Osteocyte (in vitro differentiated cells): ENCODE data around the gene RHBDL1. TPM values are rescaled to one million over a fixed set of nuclear protein-coding genes. Genes with fewer than 3 reads are reported as not detected.

Experiments
- DNase-seq: peaks from one replicate; pipeline ENCODE4 v3.0.0; 2021; ENCODE audit warnings: mixed read lengths; ENCODE audit not compliant: unreplicated experiment; ENCODE audit errors: extremely low spot score
- H3K27ac Mint-ChIP-seq: one replicate; pipeline ENCODE4 v1.8.0; 2021; ENCODE audit warnings: mild to moderate bottlenecking, mixed read lengths; ENCODE audit not compliant: unreplicated experiment
- H3K27me3 Mint-ChIP-seq: one replicate; pipeline ENCODE4 v1.8.0; 2021; ENCODE audit warnings: mixed read lengths; ENCODE audit not compliant: unreplicated experiment
- H3K36me3 Mint-ChIP-seq: one replicate; pipeline ENCODE4 v1.8.0; 2021; ENCODE audit warnings: mixed read lengths; ENCODE audit not compliant: unreplicated experiment
- H3K4me1 Mint-ChIP-seq: one replicate; pipeline ENCODE4 v1.8.0; 2021; ENCODE audit warnings: mixed read lengths; ENCODE audit not compliant: unreplicated experiment
- H3K4me3 Mint-ChIP-seq: one replicate; pipeline ENCODE4 v1.8.0; 2021; ENCODE audit warnings: mild to moderate bottlenecking, moderate library complexity, mixed read lengths; ENCODE audit not compliant: unreplicated experiment
- H3K9me3 Mint-ChIP-seq: one replicate; pipeline ENCODE4 v1.8.0; 2021; ENCODE audit warnings: mixed read lengths; ENCODE audit not compliant: unreplicated experiment
- CTCF ChIP-seq: fragments of 200-600 bp; sonication (generic); IDR thresholded peaks from 2 replicates; pipeline ENCODE4 v1.5.0; 2021; ENCODE audit warnings: antibody characterized with exemption, mild to moderate bottlenecking, moderate library complexity
- total RNA-seq: library from RNA; stranded (reverse); gene quantifications from 2 replicates; pipeline ENCODE4 v1.2.1, GENCODE V29; 2021

RHBDL1 gene
- total RNA-seq, 1 donor from 2014 or later = 5.4 TPM

GRCh38 chr16:672371-672770, 3.1 kb upstream of the RHBDL1 start:
- H3K4me3 Mint-ChIP-seq = no peak overlapping the region
- no peak for TF ChIP-seq CTCF

GRCh38 chr16:672851-673250, 2.6 kb upstream of the RHBDL1 start:
- H3K27me3 Mint-ChIP-seq = no peaks in the 10 kb centered on the region
- peaks cover 9% of the 10 kb centered on the region for H3K4me1 Mint-ChIP-seq
- TF ChIP-seq CTCF = no peak
- H3K27ac Mint-ChIP-seq = no peak overlapping the region
- no peaks in the 10 kb centered on the region for H3K9me3 Mint-ChIP-seq
- DNase-seq = no peak
- peaks cover 5% of the 10 kb centered on the region for H3K36me3 Mint-ChIP-seq
- H3K4me3 Mint-ChIP-seq = no peak overlapping the region

More at GRCh38 chr16:672371-672770, 3.1 kb upstream of the RHBDL1 start:
- DNase-seq = no peak
- Mint-ChIP-seq H3K36me3 (peaks cover 5% of the 10 kb centered on the region), H3K9me3 (no peaks in the 10 kb centered on the region), H3K27ac (no peak overlapping the region), H3K4me1 (peaks cover 12% of the 10 kb centered on the region), H3K27me3 (no peaks in the 10 kb centered on the region)

GRCh38 chr16:673399-673991, 2.0 kb upstream of the RHBDL1 start:
- H3K4me3 Mint-ChIP-seq = no peak overlapping the region
- DNase-seq = no peak
- no peak overlapping the region for H3K27ac Mint-ChIP-seq
- no peaks in the 10 kb centered on the region for H3K27me3 Mint-ChIP-seq
- no peaks in the 10 kb centered on the region for H3K9me3 Mint-ChIP-seq
- peaks cover 5% of the 10 kb centered on the region for H3K36me3 Mint-ChIP-seq
- no peak for TF ChIP-seq CTCF
- peaks cover 9% of the 10 kb centered on the region for H3K4me1 Mint-ChIP-seq

GRCh38 chr16:674214-674881, 1.1 kb upstream of the RHBDL1 start:
- H3K36me3 Mint-ChIP-seq = peaks cover 5% of the 10 kb centered on the region
- no peaks in the 10 kb centered on the region for H3K27me3 Mint-ChIP-seq
- H3K27ac Mint-ChIP-seq = no peak overlapping the region
- peaks cover 9% of the 10 kb centered on the region for H3K4me1 Mint-ChIP-seq
- no peak overlapping the region for H3K4me3 Mint-ChIP-seq
- TF ChIP-seq CTCF = no peak
- H3K9me3 Mint-ChIP-seq = no peaks in the 10 kb centered on the region
- DNase-seq = no peak

- no peak overlapping the region for H3K27ac Mint-ChIP-seq
- peaks cover 3% of the 10 kb centered on the region for H3K36me3 Mint-ChIP-seq
- no peak for DNase-seq
- H3K4me1 Mint-ChIP-seq = peaks cover 12% of the 10 kb centered on the region
- no peaks in the 10 kb centered on the region for H3K9me3 Mint-ChIP-seq
- H3K4me3 Mint-ChIP-seq = no peak overlapping the region
- no peak for TF ChIP-seq CTCF
- H3K27me3 Mint-ChIP-seq = no peaks in the 10 kb centered on the region
These were observed 553 bp downstream of the RHBDL1 start for GRCh38 chr16:675884-676564.
